AG10803 (cell line): ENCODE measurements around the gene ZNF575.

Experiments used
- DNase-seq: peaks from one replicate; pipeline ENCODE4 v3.0.0; 2010; ENCODE audit warnings: low read depth
- H3K4me3 ChIP-seq: 2 replicates; pipeline ENCODE4 v1.5.1; 2011; ENCODE audit warnings: mild to moderate bottlenecking, low read length, control low read depth
- CTCF ChIP-seq: conservative IDR thresholded peaks from 2 replicates; pipeline ENCODE4 v1.5.1; 2011; ENCODE audit warnings: mild to moderate bottlenecking, low read length, control low read depth, inconsistent platforms

ZNF575 gene

GRCh38 chr19:43490759-43491158 lies 42.2 kb upstream of the ZNF575 start:
- H3K4me3 ChIP-seq = no peak overlapping the region
- no peak for TF ChIP-seq CTCF
- DNase-seq = no peak

- DNase-seq = no peak
- no peak overlapping the region for H3K4me3 ChIP-seq
- TF ChIP-seq CTCF = no peak
Observed at GRCh38 chr19:43495082-43495481, 37.9 kb upstream of the ZNF575 start.

GRCh38 chr19:43496960-43497359 lies 36.0 kb upstream of the ZNF575 start:
- TF ChIP-seq CTCF = no peak
- DNase-seq = no peak
- H3K4me3 ChIP-seq = no peak overlapping the region

GRCh38 chr19:43498233-43498842 lies 34.6 kb upstream of the ZNF575 start:
- TF ChIP-seq CTCF = no peak
- no peak overlapping the region for H3K4me3 ChIP-seq
- no peak for DNase-seq

- no peak for TF ChIP-seq CTCF
- no peak for DNase-seq
- no peak overlapping the region for H3K4me3 ChIP-seq
Observed at GRCh38 chr19:43499042-43499441, 33.9 kb upstream of the ZNF575 start.

- no peak for DNase-seq
- no peak for TF ChIP-seq CTCF
- no peak overlapping the region for H3K4me3 ChIP-seq
Observed at GRCh38 chr19:43501661-43502418, 31.1 kb upstream of the ZNF575 start.

- H3K4me3 ChIP-seq = no peak overlapping the region
- DNase-seq = no peak
- no peak for TF ChIP-seq CTCF
Observed at GRCh38 chr19:43502419-43502976, 30.5 kb upstream of the ZNF575 start.
